Thoracic aorta (tissue), 2 donors: Measurements from ENCODE around the gene TMEM108. TPM values are rescaled to one million over a fixed set of nuclear protein-coding genes. Genes with fewer than 3 reads are reported as not detected.

Experiments used
- ATAC-seq: fragments of 150-250 bp; one replicate; pipeline ENCODE4 v1.8.0; 2017; ENCODE audit warnings: low read depth; ENCODE audit not compliant: insufficient number of reproducible peaks, low FRiP score
- DNase-seq: peaks from one replicate; pipeline ENCODE4 v3.0.0-alpha.2; 2020; ENCODE audit warnings: low spot score
- H3K27ac ChIP-seq, 2 donors: fragments of 200-600 bp; sonication (generic); 1 replicate in 1 of 2; 2 replicates in 1 of 2; pipeline ENCODE4 v1.5.1; 2016; ENCODE audit warnings: mild to moderate bottlenecking in 2 of 2, moderate library complexity in 2 of 2
- H3K27me3 ChIP-seq: fragments of 200-600 bp; sonication (generic); replicated peaks from 2 replicates; pipeline ENCODE4 v1.6.0; 2016; ENCODE audit warnings: mild to moderate bottlenecking; ENCODE audit not compliant: insufficient read depth
- H3K36me3 ChIP-seq: fragments of 200-600 bp; sonication (generic); one replicate; pipeline ENCODE4 v1.5.1; 2016
- H3K4me1 ChIP-seq, 2 donors: fragments of 200-600 bp; sonication (generic); 1 replicate in 1 of 2; 2 replicates in 1 of 2; pipeline versions ENCODE4 v1.5.1 to v1.6.0; 2016; ENCODE audit warnings: low read depth in 2 of 2, mild to moderate bottlenecking in 1 of 2; ENCODE audit not compliant: control insufficient read depth in 1 of 2
- H3K4me3 ChIP-seq: fragments of 200-600 bp; sonication (generic); 2 replicates; pipeline ENCODE4 v1.5.1; 2016; ENCODE audit warnings: mild to moderate bottlenecking
- H3K9me3 ChIP-seq: fragments of 200-600 bp; sonication (generic); 2 replicates; pipeline ENCODE4 v1.5.1; 2016
- total RNA-seq, 2 donors: library from RNA; depleted of rRNA; stranded (reverse); fragments of >200 nt; gene quantifications; one replicate each; pipeline versions ENCODE4 v1.1.0 to v1.2.3, GENCODE V29; 2016
- TF ChIP-seq, protein P1 (sequence below): fragments of 200-600 bp; sonication (generic); IDR thresholded peaks from one replicate; pipeline ENCODE4 v1.5.1; 2019; ENCODE audit warnings: antibody characterized with exemption

TMEM108 gene
- total RNA-seq, 2 donors from 2014 or later: 0.28 to 0.41 TPM

DNA sequence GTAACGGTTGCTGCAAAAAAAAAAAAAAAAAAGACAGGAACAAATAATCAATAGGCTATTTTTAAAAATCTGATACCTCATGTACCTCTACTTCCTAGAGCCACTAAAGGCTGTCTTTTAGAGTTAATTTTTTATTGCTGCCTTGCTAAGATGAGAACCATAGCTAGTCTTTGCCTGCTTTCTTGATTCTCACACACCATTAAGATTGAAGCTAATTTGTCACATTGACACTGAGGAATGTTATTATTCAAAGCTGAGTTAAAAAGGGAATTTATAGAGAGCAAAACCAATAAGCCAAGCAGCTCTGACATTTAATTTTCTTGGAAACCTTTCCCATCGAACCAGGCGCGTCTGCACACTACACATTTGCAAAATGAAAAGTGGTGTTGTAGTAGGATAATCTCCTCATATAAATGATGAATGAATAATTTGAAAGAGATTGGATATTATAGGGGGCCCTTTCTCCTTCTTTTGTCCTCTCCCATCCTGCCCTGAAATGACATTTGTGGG is 149.7 kb downstream of the TMEM108 start:
- H3K27me3 ChIP-seq: no peaks in the 10 kb centered on the region
- H3K9me3 ChIP-seq: no peaks in the 10 kb centered on the region
- TF ChIP-seq, protein P1, sequence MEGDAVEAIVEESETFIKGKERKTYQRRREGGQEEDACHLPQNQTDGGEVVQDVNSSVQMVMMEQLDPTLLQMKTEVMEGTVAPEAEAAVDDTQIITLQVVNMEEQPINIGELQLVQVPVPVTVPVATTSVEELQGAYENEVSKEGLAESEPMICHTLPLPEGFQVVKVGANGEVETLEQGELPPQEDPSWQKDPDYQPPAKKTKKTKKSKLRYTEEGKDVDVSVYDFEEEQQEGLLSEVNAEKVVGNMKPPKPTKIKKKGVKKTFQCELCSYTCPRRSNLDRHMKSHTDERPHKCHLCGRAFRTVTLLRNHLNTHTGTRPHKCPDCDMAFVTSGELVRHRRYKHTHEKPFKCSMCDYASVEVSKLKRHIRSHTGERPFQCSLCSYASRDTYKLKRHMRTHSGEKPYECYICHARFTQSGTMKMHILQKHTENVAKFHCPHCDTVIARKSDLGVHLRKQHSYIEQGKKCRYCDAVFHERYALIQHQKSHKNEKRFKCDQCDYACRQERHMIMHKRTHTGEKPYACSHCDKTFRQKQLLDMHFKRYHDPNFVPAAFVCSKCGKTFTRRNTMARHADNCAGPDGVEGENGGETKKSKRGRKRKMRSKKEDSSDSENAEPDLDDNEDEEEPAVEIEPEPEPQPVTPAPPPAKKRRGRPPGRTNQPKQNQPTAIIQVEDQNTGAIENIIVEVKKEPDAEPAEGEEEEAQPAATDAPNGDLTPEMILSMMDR: no peak
- no peak overlapping the region for H3K4me3 ChIP-seq
- H3K4me1 ChIP-seq: no peaks in the 10 kb centered on the region
- no peaks in the 10 kb centered on the region for H3K36me3 ChIP-seq
- ATAC-seq (no peak), DNase-seq (no peak)
- H3K27ac ChIP-seq: no peak overlapping the region

DNA sequence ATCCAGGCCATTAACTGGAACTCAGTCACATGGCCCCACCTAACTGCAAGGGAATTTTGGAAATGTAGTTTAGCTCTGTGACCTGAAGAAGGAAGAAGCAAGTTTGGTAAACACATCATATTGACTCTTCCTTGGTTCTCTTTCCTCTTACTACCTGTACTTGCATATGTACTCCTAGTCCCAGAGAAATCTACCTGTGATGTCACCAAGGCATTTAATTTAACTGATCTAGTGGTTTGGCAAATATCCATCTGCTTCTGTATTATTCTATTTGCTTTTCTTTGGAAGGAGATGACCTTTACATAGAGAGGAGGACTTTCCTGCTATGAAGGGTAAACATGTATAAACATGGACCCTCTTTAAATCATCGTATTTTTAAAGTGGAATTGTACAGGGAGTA is 150.8 kb downstream of the TMEM108 start:
- no peaks in the 10 kb centered on the region for H3K27me3 ChIP-seq
- TF ChIP-seq, protein P1: no peak
- no peaks in the 10 kb centered on the region for H3K4me1 ChIP-seq
- H3K4me3 ChIP-seq: no peak overlapping the region
- no peaks in the 10 kb centered on the region for H3K9me3 ChIP-seq
- H3K27ac ChIP-seq: no peak overlapping the region
- H3K36me3 ChIP-seq: no peaks in the 10 kb centered on the region
- ATAC-seq (no peak), DNase-seq (no peak)

DNA sequence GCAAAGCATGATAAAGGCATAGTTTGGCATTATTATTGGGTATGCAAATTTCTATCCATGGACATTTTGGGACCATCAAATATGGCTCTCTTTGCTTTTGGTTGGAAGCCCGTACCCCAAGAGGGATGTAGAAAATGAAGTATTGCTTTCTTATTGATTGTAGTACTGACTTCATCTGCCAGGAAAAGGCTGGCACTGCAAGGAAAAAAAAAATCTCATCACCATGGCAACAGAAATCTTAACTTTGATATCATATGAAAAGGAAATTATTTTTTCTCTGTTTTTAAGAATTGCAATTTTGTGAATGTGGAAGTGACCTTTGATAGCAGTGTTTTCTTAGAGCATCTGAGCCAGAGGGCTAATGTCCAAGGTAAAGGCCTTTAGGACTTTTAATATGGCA is 151.7 kb downstream of the TMEM108 start:
- Histone ChIP-seq H3K27ac (no peak overlapping the region), H3K4me1 (no peaks in the 10 kb centered on the region), H3K9me3 (no peaks in the 10 kb centered on the region), H3K36me3 (no peaks in the 10 kb centered on the region), H3K4me3 (no peak overlapping the region), H3K27me3 (no peaks in the 10 kb centered on the region)
- no peak for ATAC-seq
- DNase-seq: no peak
- TF ChIP-seq, protein P1: no peak

DNA sequence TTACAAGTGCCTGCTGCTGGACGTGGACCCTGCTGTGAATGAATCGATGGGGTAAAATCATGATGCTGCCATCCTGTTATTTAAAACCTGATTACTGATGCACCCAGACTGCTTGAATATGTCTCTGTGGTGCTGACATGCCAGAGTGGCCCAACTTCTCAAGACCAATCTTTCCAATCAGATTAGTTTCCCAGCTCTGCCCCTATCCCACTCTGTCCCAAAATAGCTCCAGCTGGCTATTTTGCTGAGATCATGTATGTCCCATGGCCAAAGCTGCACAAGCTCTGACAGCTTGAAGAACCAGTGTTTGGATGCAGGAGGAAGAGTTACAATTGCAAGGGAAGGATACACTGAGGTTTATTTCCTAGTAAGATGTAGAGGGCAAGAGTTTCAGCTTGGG is 153.6 kb downstream of the TMEM108 start:
- Histone ChIP-seq H3K27ac (no peak overlapping the region), H3K9me3 (no peaks in the 10 kb centered on the region), H3K4me3 (no peak overlapping the region), H3K4me1 (no peaks in the 10 kb centered on the region), H3K36me3 (no peaks in the 10 kb centered on the region), H3K27me3 (no peaks in the 10 kb centered on the region)
- ATAC-seq (no peak), DNase-seq (no peak)
- TF ChIP-seq, protein P1: no peak

DNA sequence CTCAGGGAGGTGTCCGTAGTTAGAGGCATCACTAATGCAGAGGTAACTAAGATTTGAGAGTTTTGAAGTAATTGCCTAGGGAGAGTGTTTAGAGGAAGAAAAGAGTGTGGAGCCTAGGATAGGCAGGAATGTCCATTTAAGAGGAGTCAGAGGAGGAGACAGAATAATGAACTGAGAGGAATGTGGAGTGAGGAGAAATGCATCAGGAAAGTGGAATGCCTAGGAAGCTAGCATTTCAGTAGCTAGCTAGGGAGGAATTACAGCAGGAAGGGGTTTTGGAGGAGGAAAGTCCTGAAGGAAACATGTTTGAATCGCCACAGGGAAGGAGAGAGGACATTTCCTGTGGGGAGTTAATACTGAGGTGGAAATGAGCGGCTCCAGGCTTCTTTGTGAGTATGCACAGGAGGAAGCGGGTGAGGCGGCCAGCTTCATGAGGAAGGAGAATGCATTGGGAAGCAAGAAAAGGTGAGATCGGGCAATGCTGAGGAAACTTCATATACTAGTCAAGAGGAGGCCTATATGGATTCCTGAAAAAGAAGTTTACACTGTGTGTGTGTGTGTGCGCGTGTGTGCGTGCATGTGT is 154.3 kb downstream of the TMEM108 start:
- H3K9me3 ChIP-seq: no peaks in the 10 kb centered on the region
- no peaks in the 10 kb centered on the region for H3K36me3 ChIP-seq
- no peak overlapping the region for H3K4me3 ChIP-seq
- H3K27ac ChIP-seq: no peak overlapping the region
- no peaks in the 10 kb centered on the region for H3K4me1 ChIP-seq
- TF ChIP-seq, protein P1: no peak
- no peak for ATAC-seq
- no peaks in the 10 kb centered on the region for H3K27me3 ChIP-seq
- no peak for DNase-seq
